ENCODE results near the gene MAP4K4.
A peak's percentile ranks its signal among the peaks of the same experiment; 100 is the strongest.
"Not testable (repeated sequence)": the region's sequence is repeated elsewhere in the genome, so short reads cannot be mapped to it uniquely, and the experiment has no call there.

The MAP4K4 gene

GRCh38 chr2:101771910-101772321 lies 74.4 kb downstream of the MAP4K4 start:
- Histone ChIP-seq H3F3A (ENCODE audit: insufficient read depth) (peaks cover 8% of the 10 kb centered on the region; the same call in 1 of the 2 replicates), H3K27ac (ENCODE audit: low read depth, low read length) (no peak overlapping the region), H3K9me3 (ENCODE audit: insufficient read depth, low read length) (no peaks in the 10 kb centered on the region), H4K20me1 (ENCODE audit: low read depth, low read length) (peaks cover 48% of the 10 kb centered on the region), H3K4me2 (ENCODE audit: low read depth, low read length, poor library complexity, severe bottlenecking) (no peak overlapping the region), H3K9me2 (replicated peaks; ENCODE audit: insufficient read depth, low read length) (no peaks in the 10 kb centered on the region), H3K27me3 (ENCODE audit: low read length) (no peaks in the 10 kb centered on the region), H3K4me3 (ENCODE audit: insufficient read depth, low read length, poor library complexity, severe bottlenecking) (no peak overlapping the region), H3K79me2 (ENCODE audit: insufficient read depth, low read length) (peaks cover 100% of the 10 kb centered on the region), H3K9ac (ENCODE audit: low read length) (no peak overlapping the region), H2AFZ (ENCODE audit: low read depth, low read length, severe bottlenecking) (no peak overlapping the region), H3K36me3 (ENCODE audit: low read length) (no peaks in the 10 kb centered on the region)
- TF ChIP-seq CTCF (IDR thresholded peaks at IDR 0.05; ENCODE audit: insufficient read depth, low read length, poor library complexity, severe bottlenecking): no peak
- no peak for TF ChIP-seq EZH2phosphoT487 (conservative IDR thresholded peaks at IDR 0.05; ENCODE audit: low read length)

- TF ChIP-seq CTCF (IDR thresholded peaks at IDR 0.05; ENCODE audit: insufficient read depth, low read length, poor library complexity, severe bottlenecking) (no peak), EZH2phosphoT487 (conservative IDR thresholded peaks at IDR 0.05; ENCODE audit: low read length) (no peak)
- H2AFZ ChIP-seq (ENCODE audit: low read depth, low read length, severe bottlenecking): no peak overlapping the region
- peaks cover 48% of the 10 kb centered on the region for H4K20me1 ChIP-seq (ENCODE audit: low read depth, low read length)
- no peak overlapping the region for H3K27ac ChIP-seq (ENCODE audit: low read depth, low read length)
- peaks cover 100% of the 10 kb centered on the region for H3K79me2 ChIP-seq (ENCODE audit: insufficient read depth, low read length)
- H3K9me3 ChIP-seq (ENCODE audit: insufficient read depth, low read length): no peaks in the 10 kb centered on the region
- H3K9ac ChIP-seq (ENCODE audit: low read length): no peak overlapping the region
- no peaks in the 10 kb centered on the region for H3K36me3 ChIP-seq (ENCODE audit: low read length)
- no peak overlapping the region for H3K4me3 ChIP-seq (ENCODE audit: insufficient read depth, low read length, poor library complexity, severe bottlenecking)
- no peak overlapping the region for H3K4me2 ChIP-seq (ENCODE audit: low read depth, low read length, poor library complexity, severe bottlenecking)
- H3K27me3 ChIP-seq (ENCODE audit: low read length): no peaks in the 10 kb centered on the region
- H3K9me2 ChIP-seq (replicated peaks; ENCODE audit: insufficient read depth, low read length): no peaks in the 10 kb centered on the region
- no peaks in the 10 kb centered on the region for H3F3A ChIP-seq (ENCODE audit: insufficient read depth)
These were observed 75.6 kb downstream of the MAP4K4 start for GRCh38 chr2:101773137-101773536.

DNA sequence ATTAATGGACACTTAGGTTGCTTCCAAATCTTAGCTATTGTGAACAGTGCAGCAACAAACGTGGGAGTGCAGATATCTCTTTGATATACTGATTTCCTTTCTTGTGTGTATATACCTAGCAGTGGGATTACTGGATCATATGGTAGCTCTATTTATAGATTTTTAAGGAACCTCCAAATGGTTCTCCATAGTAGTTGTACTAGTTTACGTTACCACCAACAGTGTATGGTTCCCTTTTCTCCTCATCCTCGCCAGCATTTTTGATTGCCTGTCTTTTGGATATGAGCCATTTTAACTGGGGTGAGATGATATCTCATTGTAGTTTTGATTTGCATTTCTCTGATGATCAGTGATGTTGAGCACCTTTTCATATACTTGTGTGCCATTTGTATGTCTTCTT lies 76.5 kb downstream of the MAP4K4 start:
- peaks cover 100% of the 10 kb centered on the region for H3K79me2 ChIP-seq (ENCODE audit: insufficient read depth, low read length)
- H4K20me1 ChIP-seq (ENCODE audit: low read depth, low read length): peaks cover 48% of the 10 kb centered on the region
- not testable (repeated sequence) for H2AFZ ChIP-seq (ENCODE audit: low read depth, low read length, severe bottlenecking); H3K9ac ChIP-seq (ENCODE audit: low read length); H3K9me3 ChIP-seq (ENCODE audit: insufficient read depth, low read length); H3K4me3 ChIP-seq (ENCODE audit: insufficient read depth, low read length, poor library complexity, severe bottlenecking); H3K27ac ChIP-seq (ENCODE audit: low read depth, low read length); H3K4me2 ChIP-seq (ENCODE audit: low read depth, low read length, poor library complexity, severe bottlenecking); H3F3A ChIP-seq (ENCODE audit: insufficient read depth); H3K9me2 ChIP-seq (replicated peaks; ENCODE audit: insufficient read depth, low read length); H3K36me3 ChIP-seq (ENCODE audit: low read length); H3K27me3 ChIP-seq (ENCODE audit: low read length)

GRCh38 chr2:101775092-101775491 lies 77.6 kb downstream of the MAP4K4 start:
- peaks cover 100% of the 10 kb centered on the region for H3K79me2 ChIP-seq (ENCODE audit: insufficient read depth, low read length)

More at GRCh38 chr2:101775092-101775491, 77.6 kb downstream of the MAP4K4 start:
- peak overlapping the region; percentile 16; the same call in 1 of the 2 replicates for H3K27ac ChIP-seq (ENCODE audit: low read depth, low read length)
- H3K9ac ChIP-seq (ENCODE audit: low read length): no peak overlapping the region
- H3K9me2 ChIP-seq (replicated peaks; ENCODE audit: insufficient read depth, low read length): no peaks in the 10 kb centered on the region
- no peaks in the 10 kb centered on the region for H3K36me3 ChIP-seq (ENCODE audit: low read length)
- H3K4me3 ChIP-seq (ENCODE audit: insufficient read depth, low read length, poor library complexity, severe bottlenecking): no peak overlapping the region
- peaks cover 53% of the 10 kb centered on the region for H4K20me1 ChIP-seq (ENCODE audit: low read depth, low read length)
- peak overlapping the region; percentile 5 for H3K4me2 ChIP-seq (ENCODE audit: low read depth, low read length, poor library complexity, severe bottlenecking)
- no peaks in the 10 kb centered on the region for H3K27me3 ChIP-seq (ENCODE audit: low read length)
- H3K9me3 ChIP-seq (ENCODE audit: insufficient read depth, low read length): no peaks in the 10 kb centered on the region
- TF ChIP-seq CTCF (IDR thresholded peaks at IDR 0.05; ENCODE audit: insufficient read depth, low read length, poor library complexity, severe bottlenecking): no peak
- TF ChIP-seq EZH2phosphoT487 (conservative IDR thresholded peaks at IDR 0.05; ENCODE audit: low read length): no peak
- no peak overlapping the region for H2AFZ ChIP-seq (ENCODE audit: low read depth, low read length, severe bottlenecking)
- 0 out of 2 replicates have a peak, but pooled peaks cover under 1% of the 10 kb centered on the region for H3F3A ChIP-seq (ENCODE audit: insufficient read depth)
